ENCODE data around the gene CCDC187. TPM values are rescaled to one million over a fixed set of nuclear protein-coding genes. Genes with fewer than 3 reads are reported as not detected.

CCDC187 gene
- total RNA-seq, 1 experiment from 2014 or later, result not detected

DNA sequence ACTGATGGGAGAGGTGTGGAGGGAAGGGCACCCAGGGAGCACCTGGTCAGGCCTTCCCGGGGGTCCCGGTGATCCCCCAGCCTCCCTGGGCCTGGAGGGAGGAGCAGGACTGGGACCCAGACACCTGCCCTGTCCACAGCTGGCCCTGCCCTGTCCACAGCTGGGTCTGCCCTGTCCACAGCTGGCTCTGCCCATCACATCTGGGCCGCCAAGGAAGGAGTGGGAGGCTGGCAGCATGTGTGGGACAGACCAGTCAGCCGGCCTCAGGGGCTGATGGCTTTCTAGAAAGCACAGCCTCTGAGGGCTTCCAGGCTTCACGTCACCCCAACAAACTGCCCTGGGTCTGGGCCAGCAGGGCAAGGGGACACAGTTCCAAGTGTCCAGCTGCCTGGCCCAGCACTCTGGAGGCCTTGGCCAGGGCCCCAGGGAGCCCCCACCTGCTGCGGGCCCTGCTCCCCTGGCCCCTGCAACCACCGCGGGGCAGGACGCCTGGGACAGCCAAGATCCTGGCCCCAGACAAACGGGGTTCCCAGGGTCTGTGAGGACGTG is 47.4 kb upstream of the CCDC187 start:
- BruUV-seq (replicated peaks), result no TSS peak
- Histone ChIP-seq H3K4me3 (ENCODE audit: low read depth, low read length, poor library complexity, severe bottlenecking) (no peak overlapping the region), H3K36me3 (ENCODE audit: insufficient read depth, low read length, poor library complexity, severe bottlenecking) (no peaks in the 10 kb centered on the region), H3K27ac (ENCODE audit: low read depth, low read length, poor library complexity, severe bottlenecking) (no peak overlapping the region), H3K4me1 (ENCODE audit: insufficient read depth, low read length, poor library complexity, severe bottlenecking) (no peaks in the 10 kb centered on the region), H3K27me3 (replicated peaks; ENCODE audit: insufficient read depth, low read depth, low read length, poor library complexity) (no peaks in the 10 kb centered on the region), H3K9me3 (ENCODE audit: low read depth, low read length, poor library complexity, severe bottlenecking) (no peaks in the 10 kb centered on the region)
- POLR2A ChIA-PET (ENCODE audit: low non-redundant PET), result no interaction called here
- TF ChIP-seq EZH2 (IDR thresholded peaks at IDR 0.05; ENCODE audit: borderline replicate concordance, low read depth, low read length, poor library complexity, severe bottlenecking), result no peak
- TF ChIP-seq, protein P1, sequence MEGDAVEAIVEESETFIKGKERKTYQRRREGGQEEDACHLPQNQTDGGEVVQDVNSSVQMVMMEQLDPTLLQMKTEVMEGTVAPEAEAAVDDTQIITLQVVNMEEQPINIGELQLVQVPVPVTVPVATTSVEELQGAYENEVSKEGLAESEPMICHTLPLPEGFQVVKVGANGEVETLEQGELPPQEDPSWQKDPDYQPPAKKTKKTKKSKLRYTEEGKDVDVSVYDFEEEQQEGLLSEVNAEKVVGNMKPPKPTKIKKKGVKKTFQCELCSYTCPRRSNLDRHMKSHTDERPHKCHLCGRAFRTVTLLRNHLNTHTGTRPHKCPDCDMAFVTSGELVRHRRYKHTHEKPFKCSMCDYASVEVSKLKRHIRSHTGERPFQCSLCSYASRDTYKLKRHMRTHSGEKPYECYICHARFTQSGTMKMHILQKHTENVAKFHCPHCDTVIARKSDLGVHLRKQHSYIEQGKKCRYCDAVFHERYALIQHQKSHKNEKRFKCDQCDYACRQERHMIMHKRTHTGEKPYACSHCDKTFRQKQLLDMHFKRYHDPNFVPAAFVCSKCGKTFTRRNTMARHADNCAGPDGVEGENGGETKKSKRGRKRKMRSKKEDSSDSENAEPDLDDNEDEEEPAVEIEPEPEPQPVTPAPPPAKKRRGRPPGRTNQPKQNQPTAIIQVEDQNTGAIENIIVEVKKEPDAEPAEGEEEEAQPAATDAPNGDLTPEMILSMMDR (conservative IDR thresholded peaks at IDR 0.05; ENCODE audit: low read depth, low read length), result no peak
- intact Hi-C loops (cut with micrococcal nuclease; ENCODE audit: unreplicated experiment), result no loop called here
- DNase-seq (ENCODE audit: low spot score), result no peak
- CTCF ChIA-PET, result no interaction called here

DNA sequence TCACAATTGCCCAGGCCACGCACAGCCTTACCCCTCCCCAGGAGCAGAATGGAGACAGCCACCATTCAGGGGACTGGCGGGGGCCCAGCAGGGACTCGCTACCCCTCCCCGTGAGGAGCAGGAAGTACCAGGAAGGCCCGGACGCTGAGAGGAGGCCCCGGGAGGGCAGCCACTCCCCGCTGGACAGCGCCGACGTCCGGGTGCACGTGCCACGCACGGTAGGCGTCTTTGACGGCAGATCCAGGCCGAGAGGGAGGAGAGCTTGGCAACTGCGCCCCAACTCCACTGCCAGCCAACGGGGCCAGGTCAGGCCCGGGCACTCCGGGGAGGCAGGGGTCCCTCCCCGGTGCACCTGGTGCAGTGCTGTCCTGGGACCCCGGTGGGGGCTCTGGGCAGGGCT is 45.7 kb upstream of the CCDC187 start:
- no peak for DNase-seq (ENCODE audit: low spot score)
- H3K4me3 ChIP-seq (ENCODE audit: low read depth, low read length, poor library complexity, severe bottlenecking), result no peak overlapping the region
- intact Hi-C loops (cut with micrococcal nuclease; ENCODE audit: unreplicated experiment), result no loop called here
- no TSS peak for BruUV-seq (replicated peaks)
- no peaks in the 10 kb centered on the region for H3K27me3 ChIP-seq (replicated peaks; ENCODE audit: insufficient read depth, low read depth, low read length, poor library complexity)
- no peak overlapping the region for H3K27ac ChIP-seq (ENCODE audit: low read depth, low read length, poor library complexity, severe bottlenecking)
- no peaks in the 10 kb centered on the region for H3K4me1 ChIP-seq (ENCODE audit: insufficient read depth, low read length, poor library complexity, severe bottlenecking)
- H3K36me3 ChIP-seq (ENCODE audit: insufficient read depth, low read length, poor library complexity, severe bottlenecking), result no peaks in the 10 kb centered on the region
- CTCF ChIA-PET, result no interaction called here
- TF ChIP-seq, protein P1 (conservative IDR thresholded peaks at IDR 0.05; ENCODE audit: low read depth, low read length), result no peak
- no peak for TF ChIP-seq EZH2 (IDR thresholded peaks at IDR 0.05; ENCODE audit: borderline replicate concordance, low read depth, low read length, poor library complexity, severe bottlenecking)
- H3K9me3 ChIP-seq (ENCODE audit: low read depth, low read length, poor library complexity, severe bottlenecking), result no peaks in the 10 kb centered on the region
- POLR2A ChIA-PET (ENCODE audit: low non-redundant PET), result no interaction called here

DNA sequence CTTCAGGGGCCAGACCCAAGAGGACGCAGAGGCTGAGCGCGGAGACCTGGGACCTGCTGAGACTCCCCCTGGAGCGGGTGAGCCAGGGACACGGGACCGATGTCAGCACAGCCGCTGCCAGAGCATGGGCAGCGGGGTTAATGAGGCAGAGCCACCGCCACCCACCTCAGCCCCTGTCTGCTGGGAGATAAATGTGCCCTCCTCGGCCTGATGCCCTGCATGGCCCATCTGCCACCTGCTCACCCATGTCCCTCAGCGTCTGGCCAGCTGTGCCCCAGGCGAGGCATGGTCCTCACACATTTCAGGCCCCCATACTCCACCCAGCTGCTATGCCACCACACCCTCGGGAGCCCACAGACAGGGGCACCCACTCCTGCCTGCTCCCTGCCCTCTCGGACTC is 44.8 kb upstream of the CCDC187 start:
- DNase-seq (ENCODE audit: low spot score), result no peak
- intact Hi-C loops (cut with micrococcal nuclease; ENCODE audit: unreplicated experiment), result no loop called here
- Histone ChIP-seq H3K36me3 (ENCODE audit: insufficient read depth, low read length, poor library complexity, severe bottlenecking) (no peaks in the 10 kb centered on the region), H3K9me3 (ENCODE audit: low read depth, low read length, poor library complexity, severe bottlenecking) (no peaks in the 10 kb centered on the region), H3K4me1 (ENCODE audit: insufficient read depth, low read length, poor library complexity, severe bottlenecking) (no peaks in the 10 kb centered on the region), H3K27ac (ENCODE audit: low read depth, low read length, poor library complexity, severe bottlenecking) (no peak overlapping the region), H3K27me3 (replicated peaks; ENCODE audit: insufficient read depth, low read depth, low read length, poor library complexity) (no peaks in the 10 kb centered on the region), H3K4me3 (ENCODE audit: low read depth, low read length, poor library complexity, severe bottlenecking) (no peak overlapping the region)
- TF ChIP-seq, protein P1 (conservative IDR thresholded peaks at IDR 0.05; ENCODE audit: low read depth, low read length), result no peak
- no peak for TF ChIP-seq EZH2 (IDR thresholded peaks at IDR 0.05; ENCODE audit: borderline replicate concordance, low read depth, low read length, poor library complexity, severe bottlenecking)
- no TSS peak for BruUV-seq (replicated peaks)
- ChIA-PET POLR2A (ENCODE audit: low non-redundant PET) (no interaction called here), CTCF (no interaction called here)
